ENCODE results near the gene ADAMTS5. TPM values are rescaled to one million over a fixed set of nuclear protein-coding genes. Genes with fewer than 3 reads are reported as not detected.
A peak's percentile ranks its signal among the peaks of the same experiment; 100 is the strongest.

The ADAMTS5 gene
- 0.07 and 0.21 TPM in 2 replicates for total RNA-seq
- 0.07 TPM in 1 of 2 replicates, not detected in the other for polyA plus RNA-seq

DNA sequence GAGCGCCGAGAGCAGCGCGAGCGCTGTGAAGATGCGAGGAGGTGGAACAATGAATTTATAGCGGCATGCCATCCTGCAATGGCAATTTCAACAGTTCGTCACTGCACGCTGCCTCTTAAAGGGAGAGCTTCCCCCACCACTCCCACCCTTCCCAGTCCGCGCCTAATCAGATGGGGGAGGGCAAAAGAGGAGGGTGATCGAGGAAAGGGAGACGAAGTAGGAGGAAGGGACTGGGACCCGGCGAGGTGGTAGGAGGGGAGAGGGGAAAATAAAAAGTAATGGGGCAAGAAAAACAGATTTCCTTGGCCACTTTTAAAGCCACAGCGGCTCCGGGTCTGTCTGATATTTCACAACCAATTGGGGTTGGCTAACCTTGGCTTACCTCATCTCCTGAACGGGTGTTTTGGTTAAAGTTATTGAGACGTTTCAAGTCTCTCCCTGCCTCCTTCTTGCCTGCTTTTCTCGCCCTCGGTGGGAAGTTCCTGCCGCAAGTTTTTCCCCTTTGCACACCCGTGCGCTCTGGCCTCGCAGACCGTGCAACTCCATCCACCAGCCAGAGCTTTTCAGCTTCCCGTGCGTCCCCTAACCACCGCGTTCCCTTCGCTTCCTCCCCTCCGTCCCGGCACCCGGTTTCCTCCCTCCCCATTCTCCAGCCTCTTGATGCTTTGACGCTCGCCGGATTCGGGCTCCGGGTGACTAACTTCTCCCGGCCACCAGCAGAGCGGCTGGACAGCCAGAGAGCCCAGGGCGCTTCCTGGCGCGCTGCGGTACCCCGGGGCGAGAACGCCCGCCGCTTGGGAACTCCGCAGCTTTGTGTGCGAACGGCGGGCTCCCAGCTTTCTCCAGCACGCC, at the start of gene ADAMTS5:
Gene ADAMTS5 (minus strand): TSS at position 27 of the 852 bp plus-strand sequence. CDS start 697 bp downstream, outside the sequence.
- no peaks in the 10 kb centered on the region for H3K4me1 ChIP-seq (ENCODE audit: low read depth)
- H3K27me3 ChIP-seq = peaks cover 84% of the 10 kb centered on the region
- H3K27ac ChIP-seq = no peak within 1 kb of the TSS
- no peaks in the 10 kb centered on the region for H3K9me3 ChIP-seq (ENCODE audit: low read depth)
- TF ChIP-seq, protein P1, sequence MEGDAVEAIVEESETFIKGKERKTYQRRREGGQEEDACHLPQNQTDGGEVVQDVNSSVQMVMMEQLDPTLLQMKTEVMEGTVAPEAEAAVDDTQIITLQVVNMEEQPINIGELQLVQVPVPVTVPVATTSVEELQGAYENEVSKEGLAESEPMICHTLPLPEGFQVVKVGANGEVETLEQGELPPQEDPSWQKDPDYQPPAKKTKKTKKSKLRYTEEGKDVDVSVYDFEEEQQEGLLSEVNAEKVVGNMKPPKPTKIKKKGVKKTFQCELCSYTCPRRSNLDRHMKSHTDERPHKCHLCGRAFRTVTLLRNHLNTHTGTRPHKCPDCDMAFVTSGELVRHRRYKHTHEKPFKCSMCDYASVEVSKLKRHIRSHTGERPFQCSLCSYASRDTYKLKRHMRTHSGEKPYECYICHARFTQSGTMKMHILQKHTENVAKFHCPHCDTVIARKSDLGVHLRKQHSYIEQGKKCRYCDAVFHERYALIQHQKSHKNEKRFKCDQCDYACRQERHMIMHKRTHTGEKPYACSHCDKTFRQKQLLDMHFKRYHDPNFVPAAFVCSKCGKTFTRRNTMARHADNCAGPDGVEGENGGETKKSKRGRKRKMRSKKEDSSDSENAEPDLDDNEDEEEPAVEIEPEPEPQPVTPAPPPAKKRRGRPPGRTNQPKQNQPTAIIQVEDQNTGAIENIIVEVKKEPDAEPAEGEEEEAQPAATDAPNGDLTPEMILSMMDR (IDR thresholded peaks at IDR 0.05; ENCODE audit: low read depth, low read length) = no peak
- peak; percentile 58 to 67 for DNase-seq (ENCODE audit: low read depth in 1 of 2, low spot score in 1 of 2)
- peak within 1 kb of the TSS; percentile 60 for H3K4me3 ChIP-seq
- no peaks in the 10 kb centered on the region for H3K36me3 ChIP-seq

- Histone ChIP-seq H3K27ac (no peak overlapping the region), H3K36me3 (no peaks in the 10 kb centered on the region), H3K27me3 (no peaks in the 10 kb centered on the region), H3K4me1 (ENCODE audit: low read depth) (no peaks in the 10 kb centered on the region), H3K9me3 (ENCODE audit: low read depth) (no peaks in the 10 kb centered on the region), H3K4me3 (no peak overlapping the region)
- TF ChIP-seq, protein P1 (IDR thresholded peaks at IDR 0.05; ENCODE audit: low read depth, low read length) = no peak
- no peak for DNase-seq (ENCODE audit: low read depth in 1 of 2, low spot score in 1 of 2)
Measured at GRCh38 chr21:27001526-27001925, 34.6 kb upstream of the ADAMTS5 start.

- TF ChIP-seq, protein P1 (IDR thresholded peaks at IDR 0.05; ENCODE audit: low read depth, low read length) = no peak
- Histone ChIP-seq H3K9me3 (ENCODE audit: low read depth) (no peaks in the 10 kb centered on the region), H3K27me3 (no peaks in the 10 kb centered on the region), H3K4me3 (no peak overlapping the region), H3K27ac (no peak overlapping the region), H3K4me1 (ENCODE audit: low read depth) (no peaks in the 10 kb centered on the region), H3K36me3 (no peaks in the 10 kb centered on the region)
- no peak for DNase-seq (ENCODE audit: low read depth in 1 of 2, low spot score in 1 of 2)
Measured at GRCh38 chr21:26983576-26983975, 16.7 kb upstream of the ADAMTS5 start.

GRCh38 chr21:26982767-26983166, 15.9 kb upstream of the ADAMTS5 start:
- Histone ChIP-seq H3K27me3 (no peaks in the 10 kb centered on the region), H3K36me3 (no peaks in the 10 kb centered on the region), H3K4me1 (ENCODE audit: low read depth) (no peaks in the 10 kb centered on the region), H3K27ac (no peak overlapping the region), H3K9me3 (ENCODE audit: low read depth) (no peaks in the 10 kb centered on the region), H3K4me3 (no peak overlapping the region)
- DNase-seq (ENCODE audit: low read depth in 1 of 2, low spot score in 1 of 2) = peak in 1 of 2 donors; percentile 10
- TF ChIP-seq, protein P1 (IDR thresholded peaks at IDR 0.05; ENCODE audit: low read depth, low read length) = no peak

- Histone ChIP-seq H3K4me3 (no peak overlapping the region), H3K27ac (no peak overlapping the region), H3K27me3 (no peaks in the 10 kb centered on the region), H3K9me3 (ENCODE audit: low read depth) (no peaks in the 10 kb centered on the region), H3K4me1 (ENCODE audit: low read depth) (no peaks in the 10 kb centered on the region), H3K36me3 (no peaks in the 10 kb centered on the region)
- TF ChIP-seq, protein P1 (IDR thresholded peaks at IDR 0.05; ENCODE audit: low read depth, low read length) = no peak
- no peak for DNase-seq (ENCODE audit: low read depth in 1 of 2, low spot score in 1 of 2)
Measured at GRCh38 chr21:26977746-26978145, 10.9 kb upstream of the ADAMTS5 start.
